ENCODE data around the gene RAPH1. TPM values are rescaled to one million over a fixed set of nuclear protein-coding genes. Genes with fewer than 3 reads are reported as not detected.

The RAPH1 gene
- total RNA-seq, 3 donors from 2014 or later (not counting 1 experiment from before 2014, with no cell fraction given): 0.34 to 3.6 (median 1.5) TPM

GRCh38 chr2:203535784-203536585 is 884 bp upstream of the RAPH1 start:
- no peak for TF ChIP-seq CTCF (IDR thresholded peaks at IDR 0.05)
- Mint-ChIP-seq H3K36me3 (peaks cover 6% of the 10 kb centered on the region), H3K27me3 (ENCODE audit: low read depth in 2 of 2) (peaks cover 31 to 43% of the 10 kb centered on the region in 2 donors), H3K9me3 (peaks cover 0 to 7% of the 10 kb centered on the region in 2 donors), H3K27ac (peak overlapping the region in 1 of 2 donors; percentile 63), H3K4me3 (peak overlapping the region; percentile 93), H3K4me1 (peaks cover 23% of the 10 kb centered on the region in 2 donors)
- Histone ChIP-seq H3K4me3 (ENCODE audit: low read length) (peak overlapping the region; percentile 24), H3K36me3 (ENCODE audit: control insufficient read depth, insufficient read depth, low read length) (no peaks in the 10 kb centered on the region), H3K4me1 (ENCODE audit: control insufficient read depth, insufficient read depth, low read length) (peaks cover 17% of the 10 kb centered on the region), H3K9me3 (ENCODE audit: control insufficient read depth, insufficient read depth, low read length) (no peaks in the 10 kb centered on the region), H3K27ac (ENCODE audit: low read length) (no peak overlapping the region), H3K27me3 (ENCODE audit: control insufficient read depth, insufficient read depth, low read length) (peaks cover 42% of the 10 kb centered on the region)
- 34% methylated on average over 12 of the region's 14 CpGs for WGBS (ENCODE audit: insufficient coverage)
- intact Hi-C loops (cut with micrococcal nuclease): no loop called here
- DNase-seq (no peak), ATAC-seq (peak in 1 of 3 donors; percentile 8)

DNA sequence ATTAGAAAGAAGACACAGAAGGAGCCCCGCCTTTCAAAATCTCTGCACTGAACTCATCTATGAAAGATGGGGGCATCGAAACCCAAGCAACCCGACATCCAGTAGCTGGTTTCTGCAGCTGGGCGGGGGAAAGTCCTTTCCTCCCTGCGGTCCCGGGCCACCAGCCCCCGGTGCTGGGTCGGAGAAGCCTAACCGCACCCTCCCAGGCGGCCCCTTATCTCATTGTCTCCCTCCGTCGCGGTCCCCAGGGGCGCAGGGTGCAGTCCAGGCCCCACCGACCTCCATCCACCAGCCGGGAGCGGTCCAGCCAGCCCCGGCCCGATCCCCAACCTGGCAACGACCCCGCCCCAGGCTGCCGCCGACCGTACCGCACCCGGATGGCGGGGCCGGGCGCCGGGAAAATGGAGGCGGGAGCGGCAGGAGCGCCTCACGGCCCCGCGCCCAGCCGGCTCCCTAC is 452 bp downstream of the RAPH1 start:
- peaks cover 0 to 7% of the 10 kb centered on the region in 2 donors for H3K9me3 Mint-ChIP-seq
- Histone ChIP-seq H3K27me3 (ENCODE audit: control insufficient read depth, insufficient read depth, low read length) (peaks cover 46% of the 10 kb centered on the region), H3K4me1 (ENCODE audit: control insufficient read depth, insufficient read depth, low read length) (peaks cover 17% of the 10 kb centered on the region), H3K4me3 (ENCODE audit: low read length) (peak overlapping the region; percentile 34), H3K36me3 (ENCODE audit: control insufficient read depth, insufficient read depth, low read length) (no peaks in the 10 kb centered on the region), H3K9me3 (ENCODE audit: control insufficient read depth, insufficient read depth, low read length) (no peaks in the 10 kb centered on the region), H3K27ac (ENCODE audit: low read length) (no peak overlapping the region)
- intact Hi-C loops (cut with micrococcal nuclease): no loop called here
- TF ChIP-seq CTCF (IDR thresholded peaks at IDR 0.05): no peak
- DNase-seq (peak; percentile 22 to 64), ATAC-seq (peak; percentile 21 to 43 (median 28))
- H3K27ac Mint-ChIP-seq: no peak overlapping the region
- H3K36me3 Mint-ChIP-seq: peaks cover 6% of the 10 kb centered on the region
- under 1% methylated on average over 37 of the region's 37 CpGs for WGBS (ENCODE audit: insufficient coverage)
- peak overlapping the region; percentile 78 for H3K4me3 Mint-ChIP-seq
- peaks cover 23% of the 10 kb centered on the region in 2 donors for H3K4me1 Mint-ChIP-seq
- peaks cover 45 to 52% of the 10 kb centered on the region in 2 donors for H3K27me3 Mint-ChIP-seq (ENCODE audit: low read depth in 2 of 2)

- ATAC-seq (peak in 2 of 3 donors; percentile 48 to 61), DNase-seq (peak in 1 of 2 donors; percentile 69)
- H3K9me3 Mint-ChIP-seq: peaks cover 0 to 7% of the 10 kb centered on the region in 2 donors
- no peaks in the 10 kb centered on the region for H3K9me3 ChIP-seq (ENCODE audit: control insufficient read depth, insufficient read depth, low read length)
- no peak overlapping the region for H3K4me3 ChIP-seq (ENCODE audit: low read length)
- peaks cover 6% of the 10 kb centered on the region for H3K36me3 Mint-ChIP-seq
- 14% methylated on average over 21 of the region's 24 CpGs for WGBS (ENCODE audit: insufficient coverage)
- H3K27me3 ChIP-seq (ENCODE audit: control insufficient read depth, insufficient read depth, low read length): peaks cover 45% of the 10 kb centered on the region
- H3K27me3 Mint-ChIP-seq (ENCODE audit: low read depth in 2 of 2): peaks cover 51 to 53% of the 10 kb centered on the region in 2 donors
- peaks cover 23% of the 10 kb centered on the region in 2 donors for H3K4me1 Mint-ChIP-seq
- no peak for TF ChIP-seq CTCF (IDR thresholded peaks at IDR 0.05)
- H3K4me1 ChIP-seq (ENCODE audit: control insufficient read depth, insufficient read depth, low read length): peaks cover 17% of the 10 kb centered on the region
- no peak overlapping the region for H3K27ac ChIP-seq (ENCODE audit: low read length)
- no peaks in the 10 kb centered on the region for H3K36me3 ChIP-seq (ENCODE audit: control insufficient read depth, insufficient read depth, low read length)
- intact Hi-C loops (cut with micrococcal nuclease): no loop called here
- H3K27ac Mint-ChIP-seq: no peak overlapping the region
- peak overlapping the region; percentile 78 for H3K4me3 Mint-ChIP-seq
Measured at GRCh38 chr2:203533676-203534591, 1.2 kb downstream of the RAPH1 start.

Data from natural killer cell (primary cell).